Peyer's patch (tissue), 4 donors: ENCODE data around the gene ZNF678. TPM values are rescaled to one million over a fixed set of nuclear protein-coding genes. Genes with fewer than 3 reads are reported as not detected.
"Not testable (repeated sequence)": the region's sequence is repeated elsewhere in the genome, so short reads cannot be mapped to it uniquely, and the experiment has no call there.

Source experiments
- DNase-seq, 3 donors: peaks; one replicate each; pipeline ENCODE4 v3.0.0-alpha.2; 2017 to 2019
- H3K27ac ChIP-seq, 4 donors: fragments of 200-600 bp; sonication (generic); one replicate each; pipeline ENCODE4 v1.5.1; 2016 to 2019
- H3K27me3 ChIP-seq, 2 donors: fragments of 200-600 bp; sonication (generic); one replicate each; pipeline ENCODE4 v1.5.1; 2019
- H3K36me3 ChIP-seq, 3 donors: fragments of 200-600 bp; sonication (generic); one replicate each; pipeline ENCODE4 v1.5.1; 2016 to 2019
- H3K4me1 ChIP-seq, 4 donors: fragments of 200-600 bp; sonication (generic); one replicate each; pipeline ENCODE4 v1.5.1; 2016 to 2019
- H3K4me3 ChIP-seq, 4 donors: fragments of 200-600 bp; sonication (generic); 1 replicate in 3 of 4; 2 replicates in 1 of 4; pipeline ENCODE4 v1.5.1; 2016 to 2019; ENCODE audit warnings: mild to moderate bottlenecking in 1 of 4
- H3K9me3 ChIP-seq, 4 donors: fragments of 200-600 bp; sonication (generic); one replicate each; pipeline ENCODE4 v1.5.1; 2016 to 2019; ENCODE audit warnings: mild to moderate bottlenecking in 1 of 4
- CTCF ChIP-seq, 6 experiments: fragments of 450-650 bp in 4 of 6; fragments of 200-600 bp in 2 of 6; sonication (generic) in 1 of 6; IDR thresholded peaks; one replicate each; pipeline ENCODE4 v1.5.1; 2017 to 2019; ENCODE audit warnings: antibody characterized with exemption in 6 of 6, mild to moderate bottlenecking in 3 of 6, moderate library complexity in 1 of 6
- POLR2A ChIP-seq, 2 donors: fragments of 450-650 bp; IDR thresholded peaks; one replicate each; pipeline ENCODE4 v1.5.1; 2017; ENCODE audit warnings: antibody characterized with exemption in 2 of 2, mild to moderate bottlenecking in 2 of 2, moderate library complexity in 2 of 2
- total RNA-seq, 4 donors: library from RNA; depleted of rRNA; stranded (reverse); fragments of >200 nt; gene quantifications; one replicate each; pipeline ENCODE4 v1.1.0, GENCODE V29; 2016

ZNF678 gene
- total RNA-seq, 4 donors from 2014 or later: 3.9 to 32.2 (median 10.6) TPM

- Histone ChIP-seq H3K9me3 (peaks cover 0 to 5% (median 0%) of the 10 kb centered on the region in 4 donors), H3K27me3 (no peaks in the 10 kb centered on the region), H3K4me3 (no peak overlapping the region), H3K27ac (no peak overlapping the region), H3K36me3 (no peaks in the 10 kb centered on the region), H3K4me1 (no peaks in the 10 kb centered on the region)
- no peak for TF ChIP-seq CTCF (IDR thresholded peaks at IDR 0.05)
- TF ChIP-seq POLR2A (IDR thresholded peaks at IDR 0.05): no peak
- DNase-seq: no peak
Observed at GRCh38 chr1:227576189-227576588, 12.8 kb downstream of the ZNF678 start.

- H3K27ac ChIP-seq: no peak overlapping the region
Observed at GRCh38 chr1:227577500-227577899, 14.1 kb downstream of the ZNF678 start.

GRCh38 chr1:227583354-227583753 is 20.0 kb downstream of the ZNF678 start:
- no peak for DNase-seq
- H3K27me3 ChIP-seq: no peaks in the 10 kb centered on the region
- TF ChIP-seq POLR2A (IDR thresholded peaks at IDR 0.05) (no peak), CTCF (IDR thresholded peaks at IDR 0.05) (no peak)

More at GRCh38 chr1:227577500-227577899, 14.1 kb downstream of the ZNF678 start:
- H3K4me1 ChIP-seq: no peaks in the 10 kb centered on the region
- H3K4me3 ChIP-seq: no peak overlapping the region
- H3K9me3 ChIP-seq: peaks cover 0 to 5% (median 0%) of the 10 kb centered on the region in 4 donors
- H3K27me3 ChIP-seq: no peaks in the 10 kb centered on the region
- DNase-seq: no peak
- H3K36me3 ChIP-seq: no peaks in the 10 kb centered on the region
- TF ChIP-seq POLR2A (IDR thresholded peaks at IDR 0.05) (no peak), CTCF (IDR thresholded peaks at IDR 0.05) (no peak)

GRCh38 chr1:227586733-227587132 is 23.4 kb downstream of the ZNF678 start:
- Histone ChIP-seq H3K4me3 (no peak overlapping the region), H3K36me3 (peaks cover 0 to 1% (median 0%) of the 10 kb centered on the region in 3 donors), H3K27ac (no peak overlapping the region), H3K27me3 (no peaks in the 10 kb centered on the region), H3K4me1 (no peaks in the 10 kb centered on the region), H3K9me3 (peaks cover 0 to 12% (median 0%) of the 10 kb centered on the region in 4 donors)
- TF ChIP-seq POLR2A (IDR thresholded peaks at IDR 0.05): no peak
- TF ChIP-seq CTCF (IDR thresholded peaks at IDR 0.05): no peak
- no peak for DNase-seq

More at GRCh38 chr1:227583354-227583753, 20.0 kb downstream of the ZNF678 start:
- H3K36me3 ChIP-seq: no peaks in the 10 kb centered on the region
- H3K4me1 ChIP-seq: no peaks in the 10 kb centered on the region
- no peaks in the 10 kb centered on the region for H3K9me3 ChIP-seq
- no peak overlapping the region for H3K4me3 ChIP-seq
- H3K27ac ChIP-seq: no peak overlapping the region

- peaks cover 0 to 4% (median 0%) of the 10 kb centered on the region in 3 donors for H3K36me3 ChIP-seq
- no peak overlapping the region for H3K4me3 ChIP-seq
- H3K9me3 ChIP-seq: peaks cover 0 to 12% (median 0%) of the 10 kb centered on the region in 4 donors
- no peaks in the 10 kb centered on the region for H3K4me1 ChIP-seq
- DNase-seq: no peak
- no peak for TF ChIP-seq POLR2A (IDR thresholded peaks at IDR 0.05)
- TF ChIP-seq CTCF (IDR thresholded peaks at IDR 0.05): no peak
- H3K27ac ChIP-seq: no peak overlapping the region
- H3K27me3 ChIP-seq: no peaks in the 10 kb centered on the region
Observed at GRCh38 chr1:227587968-227588367, 24.6 kb downstream of the ZNF678 start.

GRCh38 chr1:227588769-227589168 is 25.4 kb downstream of the ZNF678 start:
- not testable (repeated sequence) for H3K27ac ChIP-seq, H3K4me3 ChIP-seq, H3K27me3 ChIP-seq, H3K4me1 ChIP-seq, H3K36me3 ChIP-seq, DNase-seq
- peaks cover 0 to 15% (median 0%) of the 10 kb centered on the region in 4 donors for H3K9me3 ChIP-seq

- DNase-seq, H3K36me3 ChIP-seq, H3K27me3 ChIP-seq, H3K27ac ChIP-seq, H3K4me1 ChIP-seq, H3K4me3 ChIP-seq: not testable (repeated sequence)
- H3K9me3 ChIP-seq: peaks cover 0 to 19% (median 0%) of the 10 kb centered on the region in 4 donors
Observed at GRCh38 chr1:227589777-227590176, 26.4 kb downstream of the ZNF678 start.

GRCh38 chr1:227596222-227596621 is 32.9 kb downstream of the ZNF678 start:
- DNase-seq, H3K27ac ChIP-seq, H3K4me3 ChIP-seq, H3K27me3 ChIP-seq, H3K36me3 ChIP-seq, H3K4me1 ChIP-seq: not testable (repeated sequence)
- H3K9me3 ChIP-seq: peaks cover 0 to 18% (median 2%) of the 10 kb centered on the region in 4 donors
